ENCODE data around the gene GRAMD1B. TPM values are rescaled to one million over a fixed set of nuclear protein-coding genes. Genes with fewer than 3 reads are reported as not detected.
"Not testable (repeated sequence)": the region's sequence is repeated elsewhere in the genome, so short reads cannot be mapped to it uniquely, and the experiment has no call there.

Gene GRAMD1B
- total and polyA plus RNA-seq, 2 donors (not counting 1 experiment from before 2014, with no cell fraction given), result 0.58 to 11.6 TPM

- CTCF ChIA-PET, result interaction anchor here (0.6 to 2.0 kb wide), 3 partner anchors 42 to 60 kb away, joined by 3 to 7 read pairs (median 7); no protein-coding TSS in a partner anchor
- WGBS (ENCODE audit: insufficient coverage), result 96% methylated on average over 5 of the region's 7 CpGs
Observed at GRCh38 chr11:123519797-123520193, 89.7 kb downstream of the GRAMD1B start.

DNA sequence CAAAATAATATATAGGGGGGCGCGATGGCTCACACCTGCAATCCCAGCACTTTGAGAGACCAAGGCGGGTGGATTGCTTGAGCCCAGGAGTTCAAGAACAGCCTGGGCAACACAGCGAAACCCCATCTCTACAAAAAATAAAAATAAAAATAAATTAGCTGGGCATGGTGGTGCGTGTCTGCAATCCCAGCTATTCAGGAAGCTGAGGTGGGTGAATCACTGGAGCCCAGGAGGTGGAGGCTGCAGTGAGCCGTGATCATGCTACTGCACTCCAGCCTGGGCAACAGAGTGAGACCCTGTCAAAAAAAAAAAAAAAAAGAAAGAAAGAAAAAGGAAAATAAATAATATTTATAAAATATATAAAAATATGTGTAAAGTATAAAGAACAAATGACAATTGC is 90.4 kb downstream of the GRAMD1B start:
- DNase-seq; H4K20me1 ChIP-seq (ENCODE audit: control insufficient read depth, insufficient read depth, low read length, poor library complexity, severe bottlenecking); H3K36me3 ChIP-seq (replicated peaks in 1 of 2; ENCODE audit: control extremely low read depth in 1 of 2, control insufficient read depth in 1 of 2, extremely low read depth in 1 of 2, insufficient read depth in 2 of 2, low read length in 1 of 2); intact Hi-C loops (cut with micrococcal nuclease); H3K27me3 ChIP-seq (replicated peaks in 1 of 4; ENCODE audit: control extremely low read depth in 1 of 4, control insufficient read depth in 3 of 4, insufficient read depth in 4 of 4, low read length in 3 of 4); H3K4me3 Mint-ChIP-seq; H3K4me3 ChIP-seq (ENCODE audit: control extremely low read depth in 1 of 5, extremely low read depth in 1 of 5, insufficient read depth in 1 of 5, low read depth in 2 of 5, low read length in 4 of 5); H3K9ac ChIP-seq (ENCODE audit: low read length); H3K4me2 ChIP-seq (replicated peaks; ENCODE audit: low read depth, low read length, poor library complexity, severe bottlenecking); H3K27ac Mint-ChIP-seq; ATAC-seq (ENCODE audit: low read depth); H3K79me2 ChIP-seq (ENCODE audit: control insufficient read depth, insufficient read depth, low read length); H3K9me3 ChIP-seq (ENCODE audit: control extremely low read depth in 1 of 3, control insufficient read depth in 2 of 3, insufficient read depth in 1 of 3, low read length in 2 of 3); H2AFZ ChIP-seq (ENCODE audit: insufficient read depth, low read depth, low read length, poor library complexity, severe bottlenecking); H3K9me3 Mint-ChIP-seq (ENCODE audit: insufficient read depth); H3K27ac ChIP-seq (ENCODE audit: low read length in 2 of 2); H3K27me3 Mint-ChIP-seq: not testable (repeated sequence)
- H3K4me1 Mint-ChIP-seq, result peaks cover 30% of the 10 kb centered on the region
- POLR2A ChIA-PET, result interaction anchor here (1.4 kb wide), 1 partner anchor 9 kb away, joined by 3 read pairs; no protein-coding TSS in a partner anchor
- H3K4me1 ChIP-seq (ENCODE audit: control insufficient read depth in 2 of 2, insufficient read depth in 2 of 2, low read length in 2 of 2), result peaks cover 14 to 17% of the 10 kb centered on the region in 2 donors
- CTCF ChIA-PET, result interaction anchor here (1.7 to 2.0 kb wide), 2 partner anchors 42 to 56 kb away, joined by 7 read pairs; no protein-coding TSS in a partner anchor
- no CpG with 5 or more reads among the region's 6 CpGs for WGBS (ENCODE audit: insufficient coverage)

More at GRCh38 chr11:123519797-123520193, 89.7 kb downstream of the GRAMD1B start:
- DNase-seq, result no peak
- TF ChIP-seq, protein P1, sequence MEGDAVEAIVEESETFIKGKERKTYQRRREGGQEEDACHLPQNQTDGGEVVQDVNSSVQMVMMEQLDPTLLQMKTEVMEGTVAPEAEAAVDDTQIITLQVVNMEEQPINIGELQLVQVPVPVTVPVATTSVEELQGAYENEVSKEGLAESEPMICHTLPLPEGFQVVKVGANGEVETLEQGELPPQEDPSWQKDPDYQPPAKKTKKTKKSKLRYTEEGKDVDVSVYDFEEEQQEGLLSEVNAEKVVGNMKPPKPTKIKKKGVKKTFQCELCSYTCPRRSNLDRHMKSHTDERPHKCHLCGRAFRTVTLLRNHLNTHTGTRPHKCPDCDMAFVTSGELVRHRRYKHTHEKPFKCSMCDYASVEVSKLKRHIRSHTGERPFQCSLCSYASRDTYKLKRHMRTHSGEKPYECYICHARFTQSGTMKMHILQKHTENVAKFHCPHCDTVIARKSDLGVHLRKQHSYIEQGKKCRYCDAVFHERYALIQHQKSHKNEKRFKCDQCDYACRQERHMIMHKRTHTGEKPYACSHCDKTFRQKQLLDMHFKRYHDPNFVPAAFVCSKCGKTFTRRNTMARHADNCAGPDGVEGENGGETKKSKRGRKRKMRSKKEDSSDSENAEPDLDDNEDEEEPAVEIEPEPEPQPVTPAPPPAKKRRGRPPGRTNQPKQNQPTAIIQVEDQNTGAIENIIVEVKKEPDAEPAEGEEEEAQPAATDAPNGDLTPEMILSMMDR (IDR thresholded peaks at IDR 0.05), result no peak
- TF ChIP-seq EZH2 (IDR thresholded peaks at IDR 0.05; ENCODE audit: borderline replicate concordance, insufficient read depth, low read depth, low read length, poor library complexity, severe bottlenecking), result no peak
- Histone ChIP-seq H3K27me3 (replicated peaks in 1 of 4; ENCODE audit: control extremely low read depth in 1 of 4, control insufficient read depth in 3 of 4, insufficient read depth in 4 of 4, low read length in 3 of 4) (no peaks in the 10 kb centered on the region), H3K9me3 (ENCODE audit: control extremely low read depth in 1 of 3, control insufficient read depth in 2 of 3, insufficient read depth in 1 of 3, low read length in 2 of 3) (peaks cover 0 to 7% (median 0%) of the 10 kb centered on the region in 3 donors), H3K4me1 (ENCODE audit: control insufficient read depth in 2 of 2, insufficient read depth in 2 of 2, low read length in 2 of 2) (peaks cover 14 to 17% of the 10 kb centered on the region in 2 donors), H4K20me1 (ENCODE audit: control insufficient read depth, insufficient read depth, low read length, poor library complexity, severe bottlenecking) (no peaks in the 10 kb centered on the region), H3K4me2 (replicated peaks; ENCODE audit: low read depth, low read length, poor library complexity, severe bottlenecking) (no peak overlapping the region), H3K79me2 (ENCODE audit: control insufficient read depth, insufficient read depth, low read length) (no peaks in the 10 kb centered on the region), H2AFZ (ENCODE audit: insufficient read depth, low read depth, low read length, poor library complexity, severe bottlenecking) (no peak overlapping the region), H3K36me3 (replicated peaks in 1 of 2; ENCODE audit: control extremely low read depth in 1 of 2, control insufficient read depth in 1 of 2, extremely low read depth in 1 of 2, insufficient read depth in 2 of 2, low read length in 1 of 2) (no peaks in the 10 kb centered on the region), H3K4me3 (ENCODE audit: control extremely low read depth in 1 of 5, extremely low read depth in 1 of 5, insufficient read depth in 1 of 5, low read depth in 2 of 5, low read length in 4 of 5) (no peak overlapping the region), H3K27ac (ENCODE audit: low read length in 2 of 2) (no peak overlapping the region), H3K9ac (ENCODE audit: low read length) (no peak overlapping the region)
- H3K4me3 Mint-ChIP-seq, result no peak overlapping the region
- ATAC-seq (ENCODE audit: low read depth), result no peak
- no peak overlapping the region for H3K27ac Mint-ChIP-seq
- intact Hi-C loops (cut with micrococcal nuclease), result no loop called here
- POLR2A ChIA-PET, result no interaction called here
- H3K27me3 Mint-ChIP-seq, result no peaks in the 10 kb centered on the region
- peaks cover 30% of the 10 kb centered on the region for H3K4me1 Mint-ChIP-seq
- peaks cover 2% of the 10 kb centered on the region for H3K9me3 Mint-ChIP-seq (ENCODE audit: insufficient read depth)
